ENCODE results near the gene PALS2. TPM values are rescaled to one million over a fixed set of nuclear protein-coding genes. Genes with fewer than 3 reads are reported as not detected.

PALS2 gene
- total RNA-seq, 4 donors from 2014 or later = 5.6 to 6.4 (median 6.0) TPM

- H3K27ac ChIP-seq = no peak overlapping the region
- H3K27me3 ChIP-seq = no peaks in the 10 kb centered on the region
- TF ChIP-seq CTCF (IDR thresholded peaks at IDR 0.05) = no peak
- no peak for TF ChIP-seq EP300 (IDR thresholded peaks at IDR 0.05)
- TF ChIP-seq POLR2A (IDR thresholded peaks at IDR 0.05) = no peak
- no peak for TF ChIP-seq POLR2AphosphoS5 (IDR thresholded peaks at IDR 0.05)
- H3K9me3 ChIP-seq = no peaks in the 10 kb centered on the region
- no peaks in the 10 kb centered on the region for H3K36me3 ChIP-seq
- no peaks in the 10 kb centered on the region for H3K4me1 ChIP-seq
- DNase-seq (ENCODE audit: low spot score in 2 of 2) = no peak
- no peak overlapping the region for H3K4me3 ChIP-seq
These were observed 24.9 kb upstream of the PALS2 start for GRCh38 chr7:24548390-24548789.

- H3K36me3 ChIP-seq = no peaks in the 10 kb centered on the region
- H3K27me3 ChIP-seq = no peaks in the 10 kb centered on the region
- TF ChIP-seq POLR2A (IDR thresholded peaks at IDR 0.05) = no peak
- H3K27ac ChIP-seq = no peak overlapping the region
- no peaks in the 10 kb centered on the region for H3K4me1 ChIP-seq
- H3K9me3 ChIP-seq = no peaks in the 10 kb centered on the region
- DNase-seq (ENCODE audit: low spot score in 2 of 2) = no peak
- 72% methylated on average over 4 of the region's 4 CpGs for WGBS
- no peak overlapping the region for H3K4me3 ChIP-seq
These were observed 23.3 kb upstream of the PALS2 start for GRCh38 chr7:24549991-24550390.

GRCh38 chr7:24555184-24555583, 18.1 kb upstream of the PALS2 start:
- no peak for TF ChIP-seq POLR2AphosphoS5 (IDR thresholded peaks at IDR 0.05)
- TF ChIP-seq EP300 (IDR thresholded peaks at IDR 0.05) = no peak
- TF ChIP-seq POLR2A (IDR thresholded peaks at IDR 0.05) = no peak
- no peak for TF ChIP-seq CTCF (IDR thresholded peaks at IDR 0.05)
- Histone ChIP-seq H3K27me3 (no peaks in the 10 kb centered on the region), H3K27ac (no peak overlapping the region), H3K9me3 (no peaks in the 10 kb centered on the region), H3K4me1 (no peaks in the 10 kb centered on the region), H3K4me3 (no peak overlapping the region), H3K36me3 (no peaks in the 10 kb centered on the region)
- no peak for DNase-seq (ENCODE audit: low spot score in 2 of 2)

- H3K4me1 ChIP-seq = no peaks in the 10 kb centered on the region
- no peak overlapping the region for H3K27ac ChIP-seq
- WGBS = 80% methylated on average over 5 of the region's 5 CpGs
- H3K27me3 ChIP-seq = no peaks in the 10 kb centered on the region
- H3K9me3 ChIP-seq = no peaks in the 10 kb centered on the region
- H3K4me3 ChIP-seq = no peak overlapping the region
- TF ChIP-seq POLR2AphosphoS5 (IDR thresholded peaks at IDR 0.05) (no peak), EP300 (IDR thresholded peaks at IDR 0.05) (no peak), CTCF (IDR thresholded peaks at IDR 0.05) (no peak), POLR2A (IDR thresholded peaks at IDR 0.05) (no peak)
- DNase-seq (ENCODE audit: low spot score in 2 of 2) = no peak
- H3K36me3 ChIP-seq = no peaks in the 10 kb centered on the region
These were observed 17.5 kb upstream of the PALS2 start for GRCh38 chr7:24555719-24556118.

- Histone ChIP-seq H3K4me1 (no peaks in the 10 kb centered on the region), H3K27me3 (no peaks in the 10 kb centered on the region), H3K9me3 (no peaks in the 10 kb centered on the region), H3K4me3 (no peak overlapping the region), H3K27ac (no peak overlapping the region), H3K36me3 (no peaks in the 10 kb centered on the region)
- no peak for TF ChIP-seq EP300 (IDR thresholded peaks at IDR 0.05)
- TF ChIP-seq POLR2A (IDR thresholded peaks at IDR 0.05) = no peak
- TF ChIP-seq POLR2AphosphoS5 (IDR thresholded peaks at IDR 0.05) = no peak
- TF ChIP-seq CTCF (IDR thresholded peaks at IDR 0.05) = no peak
- 75% methylated on average over 3 of the region's 3 CpGs for WGBS
- no peak for DNase-seq (ENCODE audit: low spot score in 2 of 2)
These were observed 12.5 kb upstream of the PALS2 start for GRCh38 chr7:24560772-24561171.

GRCh38 chr7:24566274-24566673, 7.0 kb upstream of the PALS2 start:
- WGBS = 79% methylated on average over 2 of the region's 2 CpGs
- TF ChIP-seq POLR2A (IDR thresholded peaks at IDR 0.05) = no peak
- TF ChIP-seq EP300 (IDR thresholded peaks at IDR 0.05) = no peak
- no peak for TF ChIP-seq CTCF (IDR thresholded peaks at IDR 0.05)
- TF ChIP-seq POLR2AphosphoS5 (IDR thresholded peaks at IDR 0.05) = no peak
- no peaks in the 10 kb centered on the region for H3K27me3 ChIP-seq
- no peak overlapping the region for H3K27ac ChIP-seq
- H3K4me1 ChIP-seq = no peaks in the 10 kb centered on the region
- H3K9me3 ChIP-seq = no peaks in the 10 kb centered on the region
- DNase-seq (ENCODE audit: low spot score in 2 of 2) = no peak
- H3K4me3 ChIP-seq = no peak overlapping the region
- no peaks in the 10 kb centered on the region for H3K36me3 ChIP-seq

Measured in suprapubic skin (tissue), 4 donors.